Measurements from ENCODE around the gene HRCT1. TPM values are rescaled to one million over a fixed set of nuclear protein-coding genes. Genes with fewer than 3 reads are reported as not detected.

HRCT1 gene
- total RNA-seq, 1 experiment from 2014 or later: not detected

GRCh38 chr9:35919212-35920008, 13.4 kb downstream of the HRCT1 start:
- H3K79me1 ChIP-seq (ENCODE audit: insufficient read depth, low read depth, low read length, poor library complexity, severe bottlenecking): no peaks in the 10 kb centered on the region
- H4K91ac ChIP-seq (ENCODE audit: insufficient read length, low read depth, low read length): no peak overlapping the region
- H3T11ph ChIP-seq (ENCODE audit: low read length): no peak overlapping the region
- Mint-ChIP-seq H3K36me3 (ENCODE audit: insufficient read depth in 1 of 3, low read depth in 3 of 3) (no peaks in the 10 kb centered on the region), H3K4me1 (peaks cover 10 to 13% of the 10 kb centered on the region in 2 experiments), H3K27ac (no peak overlapping the region), H3K27me3 (ENCODE audit: low read depth) (no peaks in the 10 kb centered on the region; the same call in 1 of the 2 replicates), H3K4me3 (no peak overlapping the region), H3K9me3 (no peaks in the 10 kb centered on the region)
- H4K8ac ChIP-seq (replicated peaks; ENCODE audit: insufficient read length, low read depth, low read length): no peak overlapping the region
- no peaks in the 10 kb centered on the region for H3K4me1 ChIP-seq (ENCODE audit: insufficient read depth, low read length)
- H2AFZ ChIP-seq (ENCODE audit: low read length): no peak overlapping the region
- H3K9ac ChIP-seq (ENCODE audit: extremely low read depth, insufficient read length, low read length): no peak overlapping the region
- no peak overlapping the region for H2BK20ac ChIP-seq (ENCODE audit: low read depth, low read length, poor library complexity, severe bottlenecking)
- H3K23me2 ChIP-seq (ENCODE audit: insufficient read length, low read depth, low read length, poor library complexity, severe bottlenecking): no peaks in the 10 kb centered on the region
- no peaks in the 10 kb centered on the region for H3K9me3 ChIP-seq (ENCODE audit: control insufficient read depth, low read depth, low read length)
- no peaks in the 10 kb centered on the region for H4K20me1 ChIP-seq (ENCODE audit: control insufficient read depth, insufficient read depth, insufficient read length)
- no peak overlapping the region for H2AK5ac ChIP-seq (ENCODE audit: insufficient read length, low read length)
- H4K5ac ChIP-seq (ENCODE audit: insufficient read length, low read depth, low read length): no peak overlapping the region
- no peak overlapping the region for H3K14ac ChIP-seq (ENCODE audit: insufficient read depth, low read length)
- H3K56ac ChIP-seq (ENCODE audit: insufficient read length, low read depth, low read length): no peak overlapping the region
- WGBS (ENCODE audit: extremely low coverage, insufficient read length, low lambda C conversion rate): no CpG with 5 or more reads among the region's 3 CpGs
- H2BK15ac ChIP-seq (ENCODE audit: low read depth, low read length): no peak overlapping the region
- H3K4me2 ChIP-seq (ENCODE audit: insufficient read depth, insufficient read length, low read length): no peak overlapping the region
- H3K18ac ChIP-seq (ENCODE audit: insufficient read length, low read depth, low read length): no peak overlapping the region
- H2BK12ac ChIP-seq (ENCODE audit: insufficient read length, low read depth, low read length): no peak overlapping the region
- H3K23ac ChIP-seq (ENCODE audit: insufficient read length, low read depth, low read length): no peak overlapping the region
- DNase-seq: no peak
- no peak overlapping the region for H3K27ac ChIP-seq (ENCODE audit: insufficient read length, low read depth, low read length)
- H2BK120ac ChIP-seq (ENCODE audit: low read depth, low read length, poor library complexity, severe bottlenecking): no peak overlapping the region
- no peaks in the 10 kb centered on the region for H3K27me3 ChIP-seq (ENCODE audit: insufficient read depth, low read length)
- no peak for TF ChIP-seq CTCF (conservative IDR thresholded peaks at IDR 0.05)
- no peak overlapping the region for H3K4ac ChIP-seq (ENCODE audit: low read depth, low read length)
- no peak overlapping the region for H2BK5ac ChIP-seq (ENCODE audit: insufficient read length, low read length)
- H3K79me2 ChIP-seq (ENCODE audit: insufficient read depth, low read length): no peaks in the 10 kb centered on the region

Measured in H9 (cell line).